K562 (cell line): ENCODE measurements around the gene SENP1. TPM values are rescaled to one million over a fixed set of nuclear protein-coding genes. Genes with fewer than 3 reads are reported as not detected.

Source experiments
- ATAC-seq: fragments of 200-7000 bp; cut with Tn5 transposase; 3 replicates; pipeline ENCODE4 v1.9.1; 2020; ENCODE audit warnings: moderate library complexity
- BruUV-seq: library from RNA; stranded (reverse); fragments of 400-500 nt; replicated peaks from 2 replicates; lab custom pipeline; 2021; lab: Mats Ljungman, UMichigan
- CTCF ChIA-PET: fragments of 300-600 bp; formaldehyde crosslinking; extraction: SDS; loops from one replicate; lab custom pipeline; 2021; ENCODE audit warnings: low intra/inter-chr PET ratio; lab: Yijun Ruan, JAX
- POLR2A ChIA-PET: fragments of 300-600, 350-650 bp; sonication (Branson Sonifier 250); formaldehyde crosslinking; extraction: SDS; loops from one replicate; lab custom pipeline; 2021; ENCODE audit warnings: antibody characterized with exemption, inconsistent platforms; lab: Yijun Ruan, JAX
- DNase-seq, 4 experiments: peaks; one replicate each; pipeline versions ENCODE4 v3.0.0 to v3.0.0-alpha.2; 2011 to 2018; ENCODE audit warnings: low spot score in 3 of 4, mixed read lengths in 3 of 4; ENCODE audit errors: extremely low read depth in 1 of 4
- FAIRE-seq: peaks from 2 replicates; lab custom pipeline; 2011; peaks lifted over from hg19 to GRCh38; lab: Jason Lieb, UNC
- H2AFZ ChIP-seq: 2 replicates; pipeline ENCODE4 v1.6.0; 2011; ENCODE audit warnings: low read depth, low read length, control low read depth, inconsistent platforms
- H3K27ac ChIP-seq: fragments of 200-600 bp; 3 replicates; pipeline ENCODE4 v1.8.0; 2011; ENCODE audit warnings: low read depth, mild to moderate bottlenecking, control low read depth, inconsistent platforms, low read length, moderate library complexity, mixed read lengths; ENCODE audit errors: extremely low read depth
- H3K27me3 ChIP-seq, 2 experiments: fragments of 300-600 bp in 1 of 2; 2 replicates in 1 of 2; 3 replicates in 1 of 2; pipeline versions ENCODE4 v1.6.0 to v1.8.0; 2011; ENCODE audit warnings: inconsistent platforms in 2 of 2, low read length in 2 of 2, mild to moderate bottlenecking in 1 of 2, mixed read lengths in 1 of 2, moderate library complexity in 1 of 2; ENCODE audit not compliant: control insufficient read depth in 2 of 2, insufficient read depth in 2 of 2
- H3K36me3 ChIP-seq: fragments of 300-600 bp; 3 replicates; pipeline ENCODE4 v1.8.0; 2011; ENCODE audit warnings: mild to moderate bottlenecking, low read length, inconsistent platforms; ENCODE audit not compliant: control insufficient read depth, insufficient read depth
- H3K4me1 ChIP-seq, 2 experiments: fragments of 200-600 bp in 1 of 2; replicated peaks in 1 of 2; 2 replicates in 1 of 2; 3 replicates in 1 of 2; pipeline versions ENCODE4 v1.5.1 to v1.8.0; 2011; ENCODE audit warnings: inconsistent platforms in 2 of 2, low read length in 2 of 2, mild to moderate bottlenecking in 1 of 2, mixed read lengths in 1 of 2, moderate library complexity in 1 of 2; ENCODE audit not compliant: control insufficient read depth in 2 of 2, insufficient read depth in 2 of 2
- H3K4me2 ChIP-seq: 2 replicates; pipeline ENCODE4 v1.6.1; 2011; ENCODE audit warnings: low read length, control low read depth, inconsistent platforms, mixed read lengths; ENCODE audit not compliant: insufficient read depth
- H3K4me3 ChIP-seq: fragments of 200-600 bp; sonication (generic), shearing (Covaris generic); 2 replicates; pipeline ENCODE4 v1.5.1; 2016; ENCODE audit warnings: control low read depth, inconsistent platforms
- H3K79me2 ChIP-seq: fragments of 200-600 bp; 3 replicates; pipeline ENCODE4 v1.8.0; 2011; ENCODE audit warnings: low read length, inconsistent platforms; ENCODE audit not compliant: control insufficient read depth, insufficient read depth
- H3K9ac ChIP-seq, 2 experiments: 2 replicates each; pipeline versions ENCODE4 v1.6.0 to v1.6.1; 2011; ENCODE audit warnings: low read depth in 2 of 2, low read length in 2 of 2, control low read depth in 1 of 2, inconsistent platforms in 1 of 2, mild to moderate bottlenecking in 1 of 2, mixed read lengths in 1 of 2; ENCODE audit not compliant: insufficient read depth in 1 of 2
- H3K9me1 ChIP-seq: one replicate; pipeline ENCODE4 v1.6.0; 2011; ENCODE audit warnings: inconsistent platforms, mild to moderate bottlenecking, low read length, moderate library complexity; ENCODE audit not compliant: control insufficient read depth, insufficient read depth
- H3K9me3 ChIP-seq: replicated peaks from 2 replicates; pipeline ENCODE4 v1.5.1; 2011; ENCODE audit warnings: low read depth, low read length, inconsistent platforms; ENCODE audit not compliant: control insufficient read depth, insufficient read depth
- H4K20me1 ChIP-seq: replicated peaks from 2 replicates; pipeline ENCODE4 v1.6.1; 2011; ENCODE audit warnings: low read length, inconsistent platforms, mixed read lengths; ENCODE audit not compliant: control insufficient read depth, insufficient read depth
- HDAC8 ChIP-seq: fragments of 450-650 bp; IDR thresholded peaks from 2 replicates; pipeline ENCODE4 v1.6.1; 2016; ENCODE audit warnings: mild to moderate bottlenecking, missing genetic modification characterization, moderate library complexity, missing compliant biosample characterization
- TGIF2 ChIP-seq: sonication (generic); formaldehyde crosslinking; IDR thresholded peaks from 2 replicates; pipeline ENCODE4 v1.8.1; 2022; ENCODE audit warnings: mild to moderate bottlenecking, missing genetic modification reagents, moderate library complexity
- in situ Hi-C: fragments of 300-500 bp; cut with MboI; formaldehyde crosslinking; loops from 4 replicates; pipeline ENCODE4 v1.15.0; 2018; ENCODE audit warnings: inconsistent platforms, mixed read lengths
- intact Hi-C: fragments of 100-400 bp; cut with micrococcal nuclease; formaldehyde crosslinking; loops from 2 replicates; pipeline ENCODE4 v1.14.2; 2022
- polyA plus RNA-seq, 8 experiments: library from polyadenylated mRNA; depleted of rRNA in 4 of 8; stranded (reverse) in 5 of 8; unstranded in 3 of 8; fragments of >200 nt; fragmentation: Nextera tagmentation in 2 of 8; fragmentation: Illumina TruSeq in 1 of 8; extraction: Ambion mirVana in 2 of 8; extraction: Trizol in 1 of 8; gene quantifications; 2 replicates each; pipeline versions ENCODE4 v1.2.1 to v1.2.3, GENCODE V29; 2011 to 2014; ENCODE audit warnings: inconsistent platforms in 1 of 8, missing spikeins in 1 of 8
- total RNA-seq, 7 experiments: library from RNA; depleted of rRNA in 6 of 7; stranded (reverse); fragments of >200 nt in 6 of 7; fragmentation: Illumina TruSeq in 2 of 7; extraction: Trizol in 2 of 7; gene quantifications; 2 replicates each; pipeline versions ENCODE4 v1.2.1 to v1.2.3, GENCODE V29; 2011 to 2021; ENCODE audit warnings: low replicate concordance in 1 of 7
- TF ChIP-seq, protein P1 (sequence below): IDR thresholded peaks from 2 replicates; pipeline ENCODE4 v1.6.1; 2014; ENCODE audit warnings: antibody characterized with exemption
- TF ChIP-seq, protein P2 (sequence below): IDR thresholded peaks from 2 replicates; pipeline ENCODE4 v1.6.1; 2012; ENCODE audit warnings: low read depth, low read length, improper control_type of control experiment, borderline replicate concordance
- TF ChIP-seq, protein P3 (sequence below): fragments of 450-650 bp; IDR thresholded peaks from 2 replicates; pipeline ENCODE4 v1.7.1; 2018; ENCODE audit warnings: mild to moderate bottlenecking, low read depth; ENCODE audit not compliant: partially characterized antibody
- TF ChIP-seq, protein P4 (sequence below): fragments of 250-450 bp; sonication (Bioruptor Pico); IDR thresholded peaks from 2 replicates; pipeline ENCODE4 v1.4.0; 2020

SENP1 gene
- total and polyA plus RNA-seq, 9 of the 15 experiments (the other 6 are each of a cell fraction or from before 2014, with no cell fraction given) = 15.5 to 59.0 (median 36.3) TPM

DNA sequence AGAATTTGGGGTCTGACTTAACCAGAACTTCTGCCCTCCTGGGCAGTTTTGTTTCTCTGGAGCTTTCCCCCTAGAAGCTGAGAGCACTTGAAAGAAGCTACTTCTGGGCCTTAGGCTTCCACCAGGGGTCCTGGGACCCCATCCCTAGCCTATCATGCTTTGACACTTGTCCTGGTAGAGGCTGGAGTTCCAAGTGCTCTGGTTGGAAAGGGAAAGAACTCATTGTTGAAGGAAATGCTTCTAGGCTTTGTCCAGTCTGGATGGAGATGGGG, 100.2 kb downstream of the SENP1 start:
- H3K79me2 ChIP-seq = no peaks in the 10 kb centered on the region
- H3K9ac ChIP-seq = no peak overlapping the region
- H2AFZ ChIP-seq = no peak overlapping the region
- POLR2A ChIA-PET = interaction anchor here (1.9 kb wide), 1 partner anchor 10 kb away, joined by 6 read pairs; no protein-coding TSS in a partner anchor
- CTCF ChIA-PET = interaction anchor here (0.6 kb wide), 1 partner anchor 57 kb away, joined by 3 read pairs; no protein-coding TSS in a partner anchor
- TF ChIP-seq, protein P1, sequence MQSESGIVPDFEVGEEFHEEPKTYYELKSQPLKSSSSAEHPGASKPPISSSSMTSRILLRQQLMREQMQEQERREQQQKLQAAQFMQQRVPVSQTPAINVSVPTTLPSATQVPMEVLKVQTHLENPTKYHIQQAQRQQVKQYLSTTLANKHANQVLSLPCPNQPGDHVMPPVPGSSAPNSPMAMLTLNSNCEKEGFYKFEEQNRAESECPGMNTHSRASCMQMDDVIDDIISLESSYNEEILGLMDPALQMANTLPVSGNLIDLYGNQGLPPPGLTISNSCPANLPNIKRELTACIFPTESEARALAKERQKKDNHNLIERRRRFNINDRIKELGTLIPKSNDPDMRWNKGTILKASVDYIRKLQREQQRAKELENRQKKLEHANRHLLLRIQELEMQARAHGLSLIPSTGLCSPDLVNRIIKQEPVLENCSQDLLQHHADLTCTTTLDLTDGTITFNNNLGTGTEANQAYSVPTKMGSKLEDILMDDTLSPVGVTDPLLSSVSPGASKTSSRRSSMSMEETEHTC = no peak
- TF ChIP-seq, protein P2, sequence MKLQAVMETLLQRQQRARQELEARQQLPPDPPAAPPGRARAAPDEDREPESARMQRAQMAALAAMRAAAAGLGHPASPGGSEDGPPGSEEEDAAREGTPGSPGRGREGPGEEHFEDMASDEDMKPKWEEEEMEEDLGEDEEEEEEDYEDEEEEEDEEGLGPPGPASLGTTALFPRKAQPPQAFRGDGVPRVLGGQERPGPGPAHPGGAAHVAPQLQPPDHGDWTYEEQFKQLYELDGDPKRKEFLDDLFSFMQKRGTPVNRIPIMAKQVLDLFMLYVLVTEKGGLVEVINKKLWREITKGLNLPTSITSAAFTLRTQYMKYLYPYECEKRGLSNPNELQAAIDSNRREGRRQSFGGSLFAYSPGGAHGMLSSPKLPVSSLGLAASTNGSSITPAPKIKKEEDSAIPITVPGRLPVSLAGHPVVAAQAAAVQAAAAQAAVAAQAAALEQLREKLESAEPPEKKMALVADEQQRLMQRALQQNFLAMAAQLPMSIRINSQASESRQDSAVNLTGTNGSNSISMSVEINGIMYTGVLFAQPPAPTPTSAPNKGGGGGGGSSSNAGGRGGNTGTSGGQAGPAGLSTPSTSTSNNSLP = no peak
- TF ChIP-seq, protein P3, sequence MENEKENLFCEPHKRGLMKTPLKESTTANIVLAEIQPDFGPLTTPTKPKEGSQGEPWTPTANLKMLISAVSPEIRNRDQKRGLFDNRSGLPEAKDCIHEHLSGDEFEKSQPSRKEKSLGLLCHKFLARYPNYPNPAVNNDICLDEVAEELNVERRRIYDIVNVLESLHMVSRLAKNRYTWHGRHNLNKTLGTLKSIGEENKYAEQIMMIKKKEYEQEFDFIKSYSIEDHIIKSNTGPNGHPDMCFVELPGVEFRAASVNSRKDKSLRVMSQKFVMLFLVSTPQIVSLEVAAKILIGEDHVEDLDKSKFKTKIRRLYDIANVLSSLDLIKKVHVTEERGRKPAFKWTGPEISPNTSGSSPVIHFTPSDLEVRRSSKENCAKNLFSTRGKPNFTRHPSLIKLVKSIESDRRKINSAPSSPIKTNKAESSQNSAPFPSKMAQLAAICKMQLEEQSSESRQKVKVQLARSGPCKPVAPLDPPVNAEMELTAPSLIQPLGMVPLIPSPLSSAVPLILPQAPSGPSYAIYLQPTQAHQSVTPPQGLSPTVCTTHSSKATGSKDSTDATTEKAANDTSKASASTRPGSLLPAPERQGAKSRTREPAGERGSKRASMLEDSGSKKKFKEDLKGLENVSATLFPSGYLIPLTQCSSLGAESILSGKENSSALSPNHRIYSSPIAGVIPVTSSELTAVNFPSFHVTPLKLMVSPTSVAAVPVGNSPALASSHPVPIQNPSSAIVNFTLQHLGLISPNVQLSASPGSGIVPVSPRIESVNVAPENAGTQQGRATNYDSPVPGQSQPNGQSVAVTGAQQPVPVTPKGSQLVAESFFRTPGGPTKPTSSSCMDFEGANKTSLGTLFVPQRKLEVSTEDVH = no peak
- TF ChIP-seq, protein P4, sequence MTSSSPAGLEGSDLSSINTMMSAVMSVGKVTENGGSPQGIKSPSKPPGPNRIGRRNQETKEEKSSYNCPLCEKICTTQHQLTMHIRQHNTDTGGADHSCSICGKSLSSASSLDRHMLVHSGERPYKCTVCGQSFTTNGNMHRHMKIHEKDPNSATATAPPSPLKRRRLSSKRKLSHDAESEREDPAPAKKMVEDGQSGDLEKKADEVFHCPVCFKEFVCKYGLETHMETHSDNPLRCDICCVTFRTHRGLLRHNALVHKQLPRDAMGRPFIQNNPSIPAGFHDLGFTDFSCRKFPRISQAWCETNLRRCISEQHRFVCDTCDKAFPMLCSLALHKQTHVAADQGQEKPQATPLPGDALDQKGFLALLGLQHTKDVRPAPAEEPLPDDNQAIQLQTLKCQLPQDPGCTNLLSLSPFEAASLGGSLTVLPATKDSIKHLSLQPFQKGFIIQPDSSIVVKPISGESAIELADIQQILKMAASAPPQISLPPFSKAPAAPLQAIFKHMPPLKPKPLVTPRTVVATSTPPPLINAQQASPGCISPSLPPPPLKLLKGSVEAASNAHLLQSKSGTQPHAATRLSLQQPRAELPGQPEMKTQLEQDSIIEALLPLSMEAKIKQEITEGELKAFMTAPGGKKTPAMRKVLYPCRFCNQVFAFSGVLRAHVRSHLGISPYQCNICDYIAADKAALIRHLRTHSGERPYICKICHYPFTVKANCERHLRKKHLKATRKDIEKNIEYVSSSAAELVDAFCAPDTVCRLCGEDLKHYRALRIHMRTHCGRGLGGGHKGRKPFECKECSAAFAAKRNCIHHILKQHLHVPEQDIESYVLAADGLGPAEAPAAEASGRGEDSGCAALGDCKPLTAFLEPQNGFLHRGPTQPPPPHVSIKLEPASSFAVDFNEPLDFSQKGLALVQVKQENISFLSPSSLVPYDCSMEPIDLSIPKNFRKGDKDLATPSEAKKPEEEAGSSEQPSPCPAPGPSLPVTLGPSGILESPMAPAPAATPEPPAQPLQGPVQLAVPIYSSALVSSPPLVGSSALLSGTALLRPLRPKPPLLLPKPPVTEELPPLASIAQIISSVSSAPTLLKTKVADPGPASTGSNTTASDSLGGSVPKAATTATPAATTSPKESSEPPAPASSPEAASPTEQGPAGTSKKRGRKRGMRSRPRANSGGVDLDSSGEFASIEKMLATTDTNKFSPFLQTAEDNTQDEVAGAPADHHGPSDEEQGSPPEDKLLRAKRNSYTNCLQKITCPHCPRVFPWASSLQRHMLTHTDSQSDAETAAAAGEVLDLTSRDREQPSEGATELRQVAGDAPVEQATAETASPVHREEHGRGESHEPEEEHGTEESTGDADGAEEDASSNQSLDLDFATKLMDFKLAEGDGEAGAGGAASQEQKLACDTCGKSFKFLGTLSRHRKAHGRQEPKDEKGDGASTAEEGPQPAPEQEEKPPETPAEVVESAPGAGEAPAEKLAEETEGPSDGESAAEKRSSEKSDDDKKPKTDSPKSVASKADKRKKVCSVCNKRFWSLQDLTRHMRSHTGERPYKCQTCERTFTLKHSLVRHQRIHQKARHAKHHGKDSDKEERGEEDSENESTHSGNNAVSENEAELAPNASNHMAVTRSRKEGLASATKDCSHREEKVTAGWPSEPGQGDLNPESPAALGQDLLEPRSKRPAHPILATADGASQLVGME (CRISPR knock-in tag) = no peak
- TF ChIP-seq TGIF2 (CRISPR knock-in tag) = no peak
- no peak for TF ChIP-seq HDAC8 (tag)
- no TSS peak for BruUV-seq
- no peak overlapping the region for H3K4me2 ChIP-seq
- H3K4me1 ChIP-seq = peaks cover 0 to 28% of the 10 kb centered on the region in 2 experiments; a peak in 2 of 5 replicates
- H3K27me3 ChIP-seq = peaks cover 67 to 71% of the 10 kb centered on the region in 2 experiments
- 0 out of 2 replicates have a peak, but pooled peaks cover 3% of the 10 kb centered on the region for H4K20me1 ChIP-seq
- no peaks in the 10 kb centered on the region for H3K9me1 ChIP-seq
- intact Hi-C loops = no loop called here
- H3K9me3 ChIP-seq = no peaks in the 10 kb centered on the region
- DNase-seq (no peak), ATAC-seq (no peak), FAIRE-seq (no peak)
- H3K36me3 ChIP-seq = no peaks in the 10 kb centered on the region
- H3K27ac ChIP-seq = no peak overlapping the region
- in situ Hi-C loops = no loop called here
- no peak overlapping the region for H3K4me3 ChIP-seq
